ENCODE data around the gene MCM9. TPM values are rescaled to one million over a fixed set of nuclear protein-coding genes. Genes with fewer than 3 reads are reported as not detected.
"Not testable (repeated sequence)": the region's sequence is repeated elsewhere in the genome, so short reads cannot be mapped to it uniquely, and the experiment has no call there.

Gene MCM9
- polyA plus RNA-seq, 3 donors = 21.5 to 27.1 (median 26.0) TPM

- DNase-seq (ENCODE audit: extremely low read depth in 1 of 11, low read depth in 9 of 11, low spot score in 4 of 11) = no peak
These were observed 59.3 kb downstream of the MCM9 start for GRCh38 chr6:118875672-118876071.

- DNase-seq (ENCODE audit: extremely low read depth in 1 of 11, low read depth in 9 of 11, low spot score in 4 of 11) = no peak
These were observed 61.7 kb downstream of the MCM9 start for GRCh38 chr6:118873239-118873638.

- no peak for DNase-seq (ENCODE audit: extremely low read depth in 1 of 11, low read depth in 9 of 11, low spot score in 4 of 11)
These were observed 62.2 kb downstream of the MCM9 start for GRCh38 chr6:118872726-118873125.

GRCh38 chr6:118872318-118872717 lies 62.6 kb downstream of the MCM9 start:
- no peak for DNase-seq (ENCODE audit: extremely low read depth in 1 of 11, low read depth in 9 of 11, low spot score in 4 of 11)

- DNase-seq (ENCODE audit: extremely low read depth in 1 of 11, low read depth in 9 of 11, low spot score in 4 of 11) = no peak
These were observed 63.6 kb downstream of the MCM9 start for GRCh38 chr6:118871331-118871730.

GRCh38 chr6:118869894-118870589 lies 64.9 kb downstream of the MCM9 start:
- DNase-seq (ENCODE audit: extremely low read depth in 1 of 11, low read depth in 9 of 11, low spot score in 4 of 11) = peak in 1 of 11 donors; percentile 4

- no peak for DNase-seq (ENCODE audit: extremely low read depth in 1 of 11, low read depth in 9 of 11, low spot score in 4 of 11)
These were observed 65.6 kb downstream of the MCM9 start for GRCh38 chr6:118869350-118869749.

GRCh38 chr6:118868901-118869300 lies 66.1 kb downstream of the MCM9 start:
- not testable (repeated sequence) for DNase-seq (ENCODE audit: extremely low read depth in 1 of 11, low read depth in 9 of 11, low spot score in 4 of 11)

- no peak for DNase-seq (ENCODE audit: extremely low read depth in 1 of 11, low read depth in 9 of 11, low spot score in 4 of 11)
These were observed 67.8 kb downstream of the MCM9 start for GRCh38 chr6:118867181-118867580.

- DNase-seq (ENCODE audit: extremely low read depth in 1 of 11, low read depth in 9 of 11, low spot score in 4 of 11) = no peak
These were observed 69.9 kb downstream of the MCM9 start for GRCh38 chr6:118865100-118865391.

GRCh38 chr6:118864341-118865099 lies 70.4 kb downstream of the MCM9 start:
- DNase-seq (ENCODE audit: extremely low read depth in 1 of 11, low read depth in 9 of 11, low spot score in 4 of 11) = no peak

GRCh38 chr6:118862443-118862842 lies 72.5 kb downstream of the MCM9 start:
- no peak for DNase-seq (ENCODE audit: extremely low read depth in 1 of 11, low read depth in 9 of 11, low spot score in 4 of 11)

GRCh38 chr6:118860880-118861279 lies 74.1 kb downstream of the MCM9 start:
- no peak for DNase-seq (ENCODE audit: extremely low read depth in 1 of 11, low read depth in 9 of 11, low spot score in 4 of 11)

- DNase-seq (ENCODE audit: extremely low read depth in 1 of 11, low read depth in 9 of 11, low spot score in 4 of 11) = no peak
These were observed 74.6 kb downstream of the MCM9 start for GRCh38 chr6:118860363-118860762.

- no peak for DNase-seq (ENCODE audit: extremely low read depth in 1 of 11, low read depth in 9 of 11, low spot score in 4 of 11)
These were observed 75.4 kb downstream of the MCM9 start for GRCh38 chr6:118859517-118860064.

GRCh38 chr6:118856301-118856700 lies 78.7 kb downstream of the MCM9 start:
- no peak for DNase-seq (ENCODE audit: extremely low read depth in 1 of 11, low read depth in 9 of 11, low spot score in 4 of 11)

GRCh38 chr6:118853408-118853807 lies 81.6 kb downstream of the MCM9 start:
- no peak for DNase-seq (ENCODE audit: extremely low read depth in 1 of 11, low read depth in 9 of 11, low spot score in 4 of 11)

GRCh38 chr6:118844915-118845314 lies 90.0 kb downstream of the MCM9 start:
- DNase-seq (ENCODE audit: extremely low read depth in 1 of 11, low read depth in 9 of 11, low spot score in 4 of 11) = no peak

- no peak for DNase-seq (ENCODE audit: extremely low read depth in 1 of 11, low read depth in 9 of 11, low spot score in 4 of 11)
These were observed 91.1 kb downstream of the MCM9 start for GRCh38 chr6:118843685-118844390.

GRCh38 chr6:118830691-118831090 lies 104.3 kb downstream of the MCM9 start:
- no peak for DNase-seq (ENCODE audit: extremely low read depth in 1 of 11, low read depth in 9 of 11, low spot score in 4 of 11)
